ENCODE results near the gene SKAP1. TPM values are rescaled to one million over a fixed set of nuclear protein-coding genes. Genes with fewer than 3 reads are reported as not detected.

SKAP1 gene
- total RNA-seq, 4 donors from 2014 or later, result 0.33 to 2.1 (median 1.0) TPM

GRCh38 chr17:48335146-48335784 lies 94.7 kb downstream of the SKAP1 start:
- H3K27ac ChIP-seq, result no peak overlapping the region
- no peaks in the 10 kb centered on the region for H3K36me3 ChIP-seq
- H3K27me3 ChIP-seq, result peaks cover 13% of the 10 kb centered on the region
- intact Hi-C loops (cut with DNase I), result loop anchor here (10.0 kb wide), 1 partner anchor 280 kb away; the partner anchor contains the start of genes HOXB7 and HOXB8
- H3K4me1 ChIP-seq, result no peaks in the 10 kb centered on the region
- TF ChIP-seq CTCF (IDR thresholded peaks at IDR 0.05) (no peak), POLR2A (IDR thresholded peaks at IDR 0.05) (no peak)
- no peak for DNase-seq
- no peaks in the 10 kb centered on the region for H3K9me3 ChIP-seq
- no peak overlapping the region for H3K4me3 ChIP-seq (replicated peaks in 1 of 3)

- Histone ChIP-seq H3K27me3 (peaks cover 9% of the 10 kb centered on the region), H3K27ac (no peak overlapping the region), H3K36me3 (no peaks in the 10 kb centered on the region), H3K4me1 (no peaks in the 10 kb centered on the region), H3K9me3 (no peaks in the 10 kb centered on the region), H3K4me3 (replicated peaks in 1 of 3) (no peak overlapping the region)
- no peak for TF ChIP-seq POLR2A (IDR thresholded peaks at IDR 0.05)
- TF ChIP-seq CTCF (IDR thresholded peaks at IDR 0.05), result no peak
- intact Hi-C loops (cut with DNase I), result loop anchor here (10.0 kb wide), 1 partner anchor 282 kb away; the partner anchor contains the start of genes HOXB7 and HOXB8
- no peak for DNase-seq
- 86 to 89% methylated on average over 1 of the region's 1 CpG for WGBS, 2 donors
Measured at GRCh38 chr17:48333034-48333530, 96.9 kb downstream of the SKAP1 start.

- 81 to 86% methylated on average over 4 of the region's 4 CpGs for whole genome bisulfite sequencing, 2 donors
- H3K4me1 ChIP-seq, result no peaks in the 10 kb centered on the region
Measured at GRCh38 chr17:48330887-48331286, 99.1 kb downstream of the SKAP1 start.

GRCh38 chr17:48330421-48330820 lies 99.6 kb downstream of the SKAP1 start:
- intact Hi-C loops (cut with DNase I), result loop anchor here (10.0 kb wide), 1 partner anchor 284 kb away; the partner anchor contains the start of genes HOXB7 and HOXB8
- Histone ChIP-seq H3K27ac (no peak overlapping the region), H3K4me3 (replicated peaks in 1 of 3) (no peak overlapping the region), H3K36me3 (no peaks in the 10 kb centered on the region), H3K4me1 (no peaks in the 10 kb centered on the region), H3K27me3 (peaks cover 8% of the 10 kb centered on the region), H3K9me3 (no peaks in the 10 kb centered on the region)
- TF ChIP-seq POLR2A (IDR thresholded peaks at IDR 0.05) (no peak), CTCF (IDR thresholded peaks at IDR 0.05) (no peak)
- 71 to 74% methylated on average over 3 of the region's 3 CpGs for WGBS, 2 donors
- DNase-seq, result no peak

More at GRCh38 chr17:48330887-48331286, 99.1 kb downstream of the SKAP1 start:
- no peak for TF ChIP-seq CTCF (IDR thresholded peaks at IDR 0.05)
- TF ChIP-seq POLR2A (IDR thresholded peaks at IDR 0.05), result no peak
- H3K9me3 ChIP-seq, result no peaks in the 10 kb centered on the region
- no peak for DNase-seq
- no peak overlapping the region for H3K27ac ChIP-seq
- no peak overlapping the region for H3K4me3 ChIP-seq (replicated peaks in 1 of 3)
- H3K36me3 ChIP-seq, result no peaks in the 10 kb centered on the region
- peaks cover 9% of the 10 kb centered on the region for H3K27me3 ChIP-seq
- intact Hi-C loops (cut with DNase I), result loop anchor here (10.0 kb wide), 1 partner anchor 284 kb away; the partner anchor contains the start of genes HOXB7 and HOXB8

GRCh38 chr17:48328457-48328856 lies 101.6 kb downstream of the SKAP1 start:
- intact Hi-C loops (cut with DNase I), result no loop called here
- 77 to 81% methylated on average over 1 of the region's 1 CpG for WGBS, 2 donors

More at GRCh38 chr17:48328457-48328856, 101.6 kb downstream of the SKAP1 start:
- Histone ChIP-seq H3K4me3 (replicated peaks in 1 of 3) (no peak overlapping the region), H3K27me3 (no peaks in the 10 kb centered on the region), H3K36me3 (no peaks in the 10 kb centered on the region), H3K9me3 (no peaks in the 10 kb centered on the region), H3K27ac (no peak overlapping the region), H3K4me1 (no peaks in the 10 kb centered on the region)
- DNase-seq, result no peak
- TF ChIP-seq CTCF (IDR thresholded peaks at IDR 0.05), result no peak
- TF ChIP-seq POLR2A (IDR thresholded peaks at IDR 0.05), result no peak

Measured in thyroid gland (tissue), 4 donors.